ENCODE measurements around the gene TASP1. TPM values are rescaled to one million over a fixed set of nuclear protein-coding genes. Genes with fewer than 3 reads are reported as not detected.

The TASP1 gene
- total and polyA plus RNA-seq, 4 donors: 2.5 to 10.0 (median 4.7) TPM

DNA sequence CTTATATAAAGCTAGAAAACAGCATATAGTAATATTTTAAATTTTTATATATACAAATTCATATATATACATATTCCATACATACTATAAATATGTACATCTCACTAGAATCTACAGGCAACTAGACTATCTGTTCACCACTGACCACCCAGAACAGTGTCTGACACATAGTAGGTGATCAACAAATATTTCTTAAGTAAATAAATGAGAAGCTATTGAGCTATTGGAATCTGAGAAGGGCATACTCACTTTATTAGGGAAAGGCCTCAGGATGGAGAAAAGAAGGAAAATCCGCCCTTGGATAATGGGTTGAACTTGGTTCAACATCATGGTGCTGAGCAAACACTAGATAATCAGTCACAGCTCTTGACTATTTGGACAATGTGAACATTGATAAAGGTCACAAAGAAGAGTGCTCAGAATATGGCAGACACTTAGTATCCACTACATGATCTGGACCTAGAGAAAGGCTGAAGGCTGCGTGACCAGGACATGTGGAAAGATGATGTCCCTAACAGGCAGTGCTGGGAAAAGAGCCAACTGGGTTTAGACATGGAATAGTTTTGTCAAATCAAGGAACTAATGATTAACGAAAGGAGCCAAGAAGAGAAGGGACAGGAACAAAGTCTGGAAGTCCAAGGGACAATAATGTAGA lies 186.1 kb downstream of the TASP1 start:
- H3K36me3 ChIP-seq (ENCODE audit: control insufficient read depth in 4 of 4, insufficient read depth in 3 of 4, low read depth in 1 of 4, low read length in 3 of 4): no peaks in the 10 kb centered on the region
- peaks cover 0 to 41% (median 34%) of the 10 kb centered on the region in 4 donors for H3K4me1 ChIP-seq (ENCODE audit: control insufficient read depth in 4 of 4, insufficient read depth in 4 of 4, low read length in 3 of 4)
- H3K27me3 ChIP-seq (ENCODE audit: control insufficient read depth in 4 of 4, insufficient read depth in 4 of 4, low read length in 3 of 4): no peaks in the 10 kb centered on the region
- no peak for DNase-seq (ENCODE audit: low spot score)
- no peak overlapping the region for H3K4me3 ChIP-seq (ENCODE audit: low read depth in 1 of 3, low read length in 3 of 3)
- H3K9ac ChIP-seq (ENCODE audit: low read depth in 1 of 2, low read length in 2 of 2): no peak overlapping the region
- no peaks in the 10 kb centered on the region for H3K9me3 ChIP-seq (ENCODE audit: control insufficient read depth in 4 of 4, low read length in 3 of 4)
- H3K27ac ChIP-seq (ENCODE audit: low read depth in 1 of 2, low read length in 2 of 2): peak overlapping the region in 1 of 2 donors; percentile 50
- WGBS: 33% methylated on average over 3 of the region's 3 CpGs
- TF ChIP-seq TAF1 (conservative IDR thresholded peaks at IDR 0.05) (no peak), HNF4A (conservative IDR thresholded peaks at IDR 0.05) (peak; percentile 89 to 98), RXRA (IDR thresholded peaks at IDR 0.05) (peak; percentile 96 to 98), YY1 (IDR thresholded peaks at IDR 0.05) (peak; percentile 91), NR2F2 (IDR thresholded peaks at IDR 0.05) (no peak), FOXA1 (IDR thresholded peaks at IDR 0.05) (peak; percentile 54), HNF4G (IDR thresholded peaks at IDR 0.05) (peak; percentile 95), GABPA (IDR thresholded peaks at IDR 0.05 in 1 of 2, conservative IDR thresholded peaks at IDR 0.05 in 1 of 2) (no peak), RAD21 (IDR thresholded peaks at IDR 0.05) (peak; percentile 38 to 69), EGR1 (IDR thresholded peaks at IDR 0.05; ENCODE audit: low read depth in 2 of 2) (peak in 1 of 2 donors; percentile 49), FOXA2 (IDR thresholded peaks at IDR 0.05) (peak; percentile 76), JUND (IDR thresholded peaks at IDR 0.05) (peak; percentile 88 to 91), SP1 (IDR thresholded peaks at IDR 0.05) (peak; percentile 96)
- TF ChIP-seq, protein P1, sequence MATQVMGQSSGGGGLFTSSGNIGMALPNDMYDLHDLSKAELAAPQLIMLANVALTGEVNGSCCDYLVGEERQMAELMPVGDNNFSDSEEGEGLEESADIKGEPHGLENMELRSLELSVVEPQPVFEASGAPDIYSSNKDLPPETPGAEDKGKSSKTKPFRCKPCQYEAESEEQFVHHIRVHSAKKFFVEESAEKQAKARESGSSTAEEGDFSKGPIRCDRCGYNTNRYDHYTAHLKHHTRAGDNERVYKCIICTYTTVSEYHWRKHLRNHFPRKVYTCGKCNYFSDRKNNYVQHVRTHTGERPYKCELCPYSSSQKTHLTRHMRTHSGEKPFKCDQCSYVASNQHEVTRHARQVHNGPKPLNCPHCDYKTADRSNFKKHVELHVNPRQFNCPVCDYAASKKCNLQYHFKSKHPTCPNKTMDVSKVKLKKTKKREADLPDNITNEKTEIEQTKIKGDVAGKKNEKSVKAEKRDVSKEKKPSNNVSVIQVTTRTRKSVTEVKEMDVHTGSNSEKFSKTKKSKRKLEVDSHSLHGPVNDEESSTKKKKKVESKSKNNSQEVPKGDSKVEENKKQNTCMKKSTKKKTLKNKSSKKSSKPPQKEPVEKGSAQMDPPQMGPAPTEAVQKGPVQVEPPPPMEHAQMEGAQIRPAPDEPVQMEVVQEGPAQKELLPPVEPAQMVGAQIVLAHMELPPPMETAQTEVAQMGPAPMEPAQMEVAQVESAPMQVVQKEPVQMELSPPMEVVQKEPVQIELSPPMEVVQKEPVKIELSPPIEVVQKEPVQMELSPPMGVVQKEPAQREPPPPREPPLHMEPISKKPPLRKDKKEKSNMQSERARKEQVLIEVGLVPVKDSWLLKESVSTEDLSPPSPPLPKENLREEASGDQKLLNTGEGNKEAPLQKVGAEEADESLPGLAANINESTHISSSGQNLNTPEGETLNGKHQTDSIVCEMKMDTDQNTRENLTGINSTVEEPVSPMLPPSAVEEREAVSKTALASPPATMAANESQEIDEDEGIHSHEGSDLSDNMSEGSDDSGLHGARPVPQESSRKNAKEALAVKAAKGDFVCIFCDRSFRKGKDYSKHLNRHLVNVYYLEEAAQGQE (IDR thresholded peaks at IDR 0.05): no peak
- TF ChIP-seq, protein P2, sequence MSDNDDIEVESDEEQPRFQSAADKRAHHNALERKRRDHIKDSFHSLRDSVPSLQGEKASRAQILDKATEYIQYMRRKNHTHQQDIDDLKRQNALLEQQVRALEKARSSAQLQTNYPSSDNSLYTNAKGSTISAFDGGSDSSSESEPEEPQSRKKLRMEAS (IDR thresholded peaks at IDR 0.05): peak; percentile 80
- TF ChIP-seq, protein P3, sequence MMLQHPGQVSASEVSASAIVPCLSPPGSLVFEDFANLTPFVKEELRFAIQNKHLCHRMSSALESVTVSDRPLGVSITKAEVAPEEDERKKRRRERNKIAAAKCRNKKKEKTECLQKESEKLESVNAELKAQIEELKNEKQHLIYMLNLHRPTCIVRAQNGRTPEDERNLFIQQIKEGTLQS (IDR thresholded peaks at IDR 0.05): peak; percentile 79
- TF ChIP-seq, protein P4, sequence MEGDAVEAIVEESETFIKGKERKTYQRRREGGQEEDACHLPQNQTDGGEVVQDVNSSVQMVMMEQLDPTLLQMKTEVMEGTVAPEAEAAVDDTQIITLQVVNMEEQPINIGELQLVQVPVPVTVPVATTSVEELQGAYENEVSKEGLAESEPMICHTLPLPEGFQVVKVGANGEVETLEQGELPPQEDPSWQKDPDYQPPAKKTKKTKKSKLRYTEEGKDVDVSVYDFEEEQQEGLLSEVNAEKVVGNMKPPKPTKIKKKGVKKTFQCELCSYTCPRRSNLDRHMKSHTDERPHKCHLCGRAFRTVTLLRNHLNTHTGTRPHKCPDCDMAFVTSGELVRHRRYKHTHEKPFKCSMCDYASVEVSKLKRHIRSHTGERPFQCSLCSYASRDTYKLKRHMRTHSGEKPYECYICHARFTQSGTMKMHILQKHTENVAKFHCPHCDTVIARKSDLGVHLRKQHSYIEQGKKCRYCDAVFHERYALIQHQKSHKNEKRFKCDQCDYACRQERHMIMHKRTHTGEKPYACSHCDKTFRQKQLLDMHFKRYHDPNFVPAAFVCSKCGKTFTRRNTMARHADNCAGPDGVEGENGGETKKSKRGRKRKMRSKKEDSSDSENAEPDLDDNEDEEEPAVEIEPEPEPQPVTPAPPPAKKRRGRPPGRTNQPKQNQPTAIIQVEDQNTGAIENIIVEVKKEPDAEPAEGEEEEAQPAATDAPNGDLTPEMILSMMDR (IDR thresholded peaks at IDR 0.05; ENCODE audit: low read depth, low read length, missing input control): no peak
- TF ChIP-seq, protein P5, sequence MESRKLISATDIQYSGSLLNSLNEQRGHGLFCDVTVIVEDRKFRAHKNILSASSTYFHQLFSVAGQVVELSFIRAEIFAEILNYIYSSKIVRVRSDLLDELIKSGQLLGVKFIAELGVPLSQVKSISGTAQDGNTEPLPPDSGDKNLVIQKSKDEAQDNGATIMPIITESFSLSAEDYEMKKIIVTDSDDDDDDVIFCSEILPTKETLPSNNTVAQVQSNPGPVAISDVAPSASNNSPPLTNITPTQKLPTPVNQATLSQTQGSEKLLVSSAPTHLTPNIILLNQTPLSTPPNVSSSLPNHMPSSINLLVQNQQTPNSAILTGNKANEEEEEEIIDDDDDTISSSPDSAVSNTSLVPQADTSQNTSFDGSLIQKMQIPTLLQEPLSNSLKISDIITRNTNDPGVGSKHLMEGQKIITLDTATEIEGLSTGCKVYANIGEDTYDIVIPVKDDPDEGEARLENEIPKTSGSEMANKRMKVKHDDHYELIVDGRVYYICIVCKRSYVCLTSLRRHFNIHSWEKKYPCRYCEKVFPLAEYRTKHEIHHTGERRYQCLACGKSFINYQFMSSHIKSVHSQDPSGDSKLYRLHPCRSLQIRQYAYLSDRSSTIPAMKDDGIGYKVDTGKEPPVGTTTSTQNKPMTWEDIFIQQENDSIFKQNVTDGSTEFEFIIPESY (IDR thresholded peaks at IDR 0.05): peak; percentile 59
